Measurements from ENCODE around the gene SDS.

SDS gene

DNA sequence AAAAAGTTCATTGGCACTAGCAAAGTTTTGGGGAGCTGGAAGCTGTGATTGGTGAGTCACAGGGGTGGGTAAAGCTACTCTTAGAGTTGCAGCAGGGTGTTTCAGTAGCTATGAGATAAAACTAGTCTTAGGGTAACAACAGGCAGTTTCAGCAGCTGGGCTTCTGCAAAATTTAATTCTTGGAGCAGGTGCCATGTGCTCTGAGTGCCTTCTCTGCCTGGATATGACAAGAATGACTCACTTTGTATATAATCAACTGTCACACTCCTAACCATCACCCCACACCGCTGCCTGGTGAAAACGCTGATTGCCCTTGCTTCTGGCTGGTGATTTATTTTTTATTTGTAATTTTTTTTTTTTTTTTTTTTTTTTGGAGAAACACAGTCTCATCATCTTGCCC is 55.8 kb downstream of the SDS start:
- intact Hi-C loops (cut with DNase I; ENCODE audit: low total_unique reads), result no loop called here
- no peak overlapping the region for H3K27ac ChIP-seq
- no peaks in the 10 kb centered on the region for H3K4me1 ChIP-seq
- TF ChIP-seq, protein P1, sequence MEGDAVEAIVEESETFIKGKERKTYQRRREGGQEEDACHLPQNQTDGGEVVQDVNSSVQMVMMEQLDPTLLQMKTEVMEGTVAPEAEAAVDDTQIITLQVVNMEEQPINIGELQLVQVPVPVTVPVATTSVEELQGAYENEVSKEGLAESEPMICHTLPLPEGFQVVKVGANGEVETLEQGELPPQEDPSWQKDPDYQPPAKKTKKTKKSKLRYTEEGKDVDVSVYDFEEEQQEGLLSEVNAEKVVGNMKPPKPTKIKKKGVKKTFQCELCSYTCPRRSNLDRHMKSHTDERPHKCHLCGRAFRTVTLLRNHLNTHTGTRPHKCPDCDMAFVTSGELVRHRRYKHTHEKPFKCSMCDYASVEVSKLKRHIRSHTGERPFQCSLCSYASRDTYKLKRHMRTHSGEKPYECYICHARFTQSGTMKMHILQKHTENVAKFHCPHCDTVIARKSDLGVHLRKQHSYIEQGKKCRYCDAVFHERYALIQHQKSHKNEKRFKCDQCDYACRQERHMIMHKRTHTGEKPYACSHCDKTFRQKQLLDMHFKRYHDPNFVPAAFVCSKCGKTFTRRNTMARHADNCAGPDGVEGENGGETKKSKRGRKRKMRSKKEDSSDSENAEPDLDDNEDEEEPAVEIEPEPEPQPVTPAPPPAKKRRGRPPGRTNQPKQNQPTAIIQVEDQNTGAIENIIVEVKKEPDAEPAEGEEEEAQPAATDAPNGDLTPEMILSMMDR (IDR thresholded peaks at IDR 0.05), result no peak
- no peak for DNase-seq
- peaks cover 0 to 7% of the 10 kb centered on the region in 2 donors for H3K27me3 ChIP-seq
- no peaks in the 10 kb centered on the region for H3K9me3 ChIP-seq
- H3K36me3 ChIP-seq, result no peaks in the 10 kb centered on the region
- no peak overlapping the region for H3K4me3 ChIP-seq

DNA sequence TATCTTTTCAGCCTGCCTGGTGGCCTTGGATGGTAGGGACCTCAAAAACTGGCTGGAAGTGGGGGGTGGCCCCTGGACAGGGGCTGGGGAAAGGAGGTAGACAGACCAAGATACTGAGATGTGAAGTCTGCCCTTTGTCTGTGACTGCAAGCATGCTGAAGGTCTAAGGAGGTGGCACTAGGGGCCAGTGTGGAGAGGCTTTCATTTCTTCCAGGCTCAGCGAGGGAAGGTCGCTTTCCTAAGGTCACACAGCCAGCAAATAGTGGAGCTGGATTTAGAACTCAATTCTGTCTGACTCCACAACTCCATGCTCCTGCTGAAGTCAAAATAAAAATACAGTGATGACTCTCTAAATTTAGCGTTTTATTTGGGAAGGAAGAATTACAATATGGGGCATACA is 56.6 kb downstream of the SDS start:
- peaks cover 0 to 7% of the 10 kb centered on the region in 2 donors for H3K27me3 ChIP-seq
- intact Hi-C loops (cut with DNase I; ENCODE audit: low total_unique reads), result no loop called here
- no peak for DNase-seq
- no peaks in the 10 kb centered on the region for H3K9me3 ChIP-seq
- TF ChIP-seq, protein P1 (IDR thresholded peaks at IDR 0.05), result no peak
- no peak overlapping the region for H3K4me3 ChIP-seq
- no peak overlapping the region for H3K27ac ChIP-seq
- H3K4me1 ChIP-seq, result no peaks in the 10 kb centered on the region
- H3K36me3 ChIP-seq, result no peaks in the 10 kb centered on the region

DNA sequence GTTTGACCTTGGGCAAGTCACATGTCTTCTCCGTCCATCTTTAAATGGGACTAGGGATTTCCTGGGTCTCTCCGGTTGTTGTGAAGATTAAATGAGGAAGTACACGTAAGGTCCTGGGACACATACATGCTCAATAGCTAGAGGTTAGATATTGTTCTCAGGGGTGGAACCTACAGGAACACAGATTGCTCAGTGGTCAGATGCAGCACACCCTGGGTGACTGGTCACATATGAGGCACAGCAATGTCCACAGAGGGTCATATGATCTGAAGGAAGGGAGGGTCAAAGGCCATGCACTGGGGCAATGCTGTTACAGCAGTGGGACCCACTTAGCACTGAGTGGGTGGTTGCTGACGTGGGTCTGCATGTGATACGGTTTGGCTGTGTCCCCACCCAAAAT is 57.3 kb downstream of the SDS start:
- no peaks in the 10 kb centered on the region for H3K4me1 ChIP-seq
- H3K27ac ChIP-seq, result no peak overlapping the region
- H3K27me3 ChIP-seq, result peaks cover 0 to 7% of the 10 kb centered on the region in 2 donors
- no peaks in the 10 kb centered on the region for H3K9me3 ChIP-seq
- no peak for DNase-seq
- H3K4me3 ChIP-seq, result no peak overlapping the region
- TF ChIP-seq, protein P1 (IDR thresholded peaks at IDR 0.05), result no peak
- intact Hi-C loops (cut with DNase I; ENCODE audit: low total_unique reads), result no loop called here
- no peaks in the 10 kb centered on the region for H3K36me3 ChIP-seq

DNA sequence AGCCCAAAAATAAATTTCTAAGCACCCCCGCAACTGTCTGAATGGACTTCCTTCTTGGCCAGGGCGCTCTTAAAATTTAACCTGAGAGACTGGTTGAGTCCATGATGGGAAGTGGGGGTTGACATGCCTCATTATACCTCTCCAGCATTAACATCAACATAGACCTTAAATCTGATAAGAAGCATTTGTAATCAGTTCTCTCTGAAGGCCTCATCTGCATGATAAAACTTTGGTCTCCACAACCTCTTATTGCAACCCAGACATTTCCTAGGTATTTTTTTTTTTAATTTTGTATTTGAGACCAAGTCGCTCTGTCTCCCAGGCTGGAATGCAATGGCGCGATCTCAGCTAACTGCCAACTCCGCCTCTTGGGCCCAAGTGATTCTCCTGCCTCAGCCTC is 58.4 kb downstream of the SDS start:
- H3K4me3 ChIP-seq, result no peak overlapping the region
- no peaks in the 10 kb centered on the region for H3K9me3 ChIP-seq
- no peaks in the 10 kb centered on the region for H3K4me1 ChIP-seq
- TF ChIP-seq, protein P1 (IDR thresholded peaks at IDR 0.05), result no peak
- no peak overlapping the region for H3K27ac ChIP-seq
- no peak for DNase-seq
- intact Hi-C loops (cut with DNase I; ENCODE audit: low total_unique reads), result no loop called here
- H3K36me3 ChIP-seq, result no peaks in the 10 kb centered on the region
- H3K27me3 ChIP-seq, result peaks cover 0 to 7% of the 10 kb centered on the region in 2 donors

Measured in tibial artery (tissue), 4 donors.